NT2/D1 (cell line): Measurements from ENCODE around the gene FARP1.

Source experiments
- DNase-seq: peaks from one replicate; pipeline ENCODE4 v3.0.0-alpha.2; 2011; ENCODE audit warnings: low read depth, low spot score
- H3K27me3 ChIP-seq: 2 replicates; pipeline ENCODE4 v1.6.0; 2011; ENCODE audit warnings: mild to moderate bottlenecking; ENCODE audit not compliant: insufficient read length, insufficient read depth
- H3K36me3 ChIP-seq: 2 replicates; pipeline ENCODE4 v1.6.1; 2011; ENCODE audit warnings: mild to moderate bottlenecking, low read length, mixed read lengths; ENCODE audit not compliant: insufficient read depth, insufficient read length
- H3K4me1 ChIP-seq: 2 replicates; pipeline ENCODE4 v1.5.1; 2011; ENCODE audit not compliant: insufficient read depth, insufficient read length
- H3K4me3 ChIP-seq: 2 replicates; pipeline ENCODE4 v1.5.1; 2011; ENCODE audit warnings: low read depth; ENCODE audit not compliant: insufficient read length
- H3K9ac ChIP-seq: 2 replicates; pipeline ENCODE4 v1.6.0; 2011; ENCODE audit warnings: low read depth; ENCODE audit not compliant: insufficient read length
- H3K9me3 ChIP-seq: 2 replicates; pipeline ENCODE4 v1.5.1; 2011; ENCODE audit warnings: mild to moderate bottlenecking, low read length; ENCODE audit not compliant: insufficient read depth
- SUZ12 ChIP-seq: IDR thresholded peaks from 2 replicates; pipeline ENCODE4 v1.6.1; 2011; ENCODE audit not compliant: insufficient read length, insufficient read depth; ENCODE audit errors: extremely low read depth
- YY1 ChIP-seq: IDR thresholded peaks from 2 replicates; pipeline ENCODE4 v1.6.1; 2011; ENCODE audit not compliant: insufficient read length, insufficient read depth
- ZNF274 ChIP-seq: IDR thresholded peaks from 2 replicates; pipeline ENCODE4 v1.6.1; 2011; ENCODE audit warnings: mild to moderate bottlenecking, low read depth, low read length

The FARP1 gene

GRCh38 chr13:98142380-98143156 is at the start of gene FARP1:
FARP1 (plus strand) TSS chr13:98143094; CDS start chr13:98213243, 70,149 bp downstream.
- Histone ChIP-seq H3K36me3 (no peaks in the 10 kb centered on the region), H3K4me1 (peaks cover 4% of the 10 kb centered on the region), H3K9me3 (no peaks in the 10 kb centered on the region), H3K27me3 (peaks cover 19% of the 10 kb centered on the region), H3K9ac (peak within 1 kb of the TSS; percentile 80), H3K4me3 (peak within 1 kb of the TSS; percentile 57)
- TF ChIP-seq YY1 (no peak), ZNF274 (no peak), SUZ12 (no peak)
- DNase-seq, result no peak

GRCh38 chr13:98094678-98095266 is 48.1 kb upstream of the FARP1 start:
- no peaks in the 10 kb centered on the region for H3K36me3 ChIP-seq
- TF ChIP-seq ZNF274 (no peak), YY1 (no peak), SUZ12 (no peak)
- H3K27me3 ChIP-seq, result no peaks in the 10 kb centered on the region
- peaks cover 18% of the 10 kb centered on the region for H3K9me3 ChIP-seq
- H3K9ac ChIP-seq, result no peak overlapping the region
- no peak overlapping the region for H3K4me3 ChIP-seq
- no peaks in the 10 kb centered on the region for H3K4me1 ChIP-seq
- DNase-seq, result no peak

GRCh38 chr13:98096059-98096458 is 46.8 kb upstream of the FARP1 start:
- Histone ChIP-seq H3K9me3 (peaks cover 9% of the 10 kb centered on the region; the same call in 1 of the 2 replicates), H3K27me3 (no peaks in the 10 kb centered on the region), H3K4me3 (no peak overlapping the region), H3K36me3 (no peaks in the 10 kb centered on the region), H3K9ac (no peak overlapping the region), H3K4me1 (no peaks in the 10 kb centered on the region)
- DNase-seq, result no peak
- TF ChIP-seq ZNF274 (no peak), SUZ12 (no peak), YY1 (no peak)

- H3K4me1 ChIP-seq, result no peaks in the 10 kb centered on the region
- no peak overlapping the region for H3K9ac ChIP-seq
- H3K9me3 ChIP-seq, result peaks cover 4% of the 10 kb centered on the region; the same call in 1 of the 2 replicates
- H3K4me3 ChIP-seq, result no peak overlapping the region
- H3K27me3 ChIP-seq, result no peaks in the 10 kb centered on the region
- no peaks in the 10 kb centered on the region for H3K36me3 ChIP-seq
- DNase-seq, result peak; percentile 72
- no peak for TF ChIP-seq YY1
- no peak for TF ChIP-seq ZNF274
- no peak for TF ChIP-seq SUZ12
Measured at GRCh38 chr13:98097749-98098148, 45.1 kb upstream of the FARP1 start.

GRCh38 chr13:98098516-98098915 is 44.4 kb upstream of the FARP1 start:
- TF ChIP-seq SUZ12, result no peak
- no peak for TF ChIP-seq YY1
- no peak for TF ChIP-seq ZNF274
- no peak for DNase-seq
- H3K36me3 ChIP-seq, result no peaks in the 10 kb centered on the region
- H3K9ac ChIP-seq, result no peak overlapping the region
- H3K4me1 ChIP-seq, result no peaks in the 10 kb centered on the region
- no peaks in the 10 kb centered on the region for H3K27me3 ChIP-seq
- H3K4me3 ChIP-seq, result no peak overlapping the region
- H3K9me3 ChIP-seq, result no peaks in the 10 kb centered on the region

- no peak overlapping the region for H3K9ac ChIP-seq
- H3K9me3 ChIP-seq, result no peaks in the 10 kb centered on the region
- no peaks in the 10 kb centered on the region for H3K27me3 ChIP-seq
- no peaks in the 10 kb centered on the region for H3K36me3 ChIP-seq
- TF ChIP-seq ZNF274, result no peak
- TF ChIP-seq YY1, result no peak
- TF ChIP-seq SUZ12, result no peak
- H3K4me1 ChIP-seq, result no peaks in the 10 kb centered on the region
- DNase-seq, result no peak
- no peak overlapping the region for H3K4me3 ChIP-seq
Measured at GRCh38 chr13:98099627-98100026, 43.3 kb upstream of the FARP1 start.

GRCh38 chr13:98100481-98100880 is 42.4 kb upstream of the FARP1 start:
- no peak for DNase-seq
- no peaks in the 10 kb centered on the region for H3K27me3 ChIP-seq
- no peaks in the 10 kb centered on the region for H3K9me3 ChIP-seq
- no peaks in the 10 kb centered on the region for H3K4me1 ChIP-seq
- TF ChIP-seq SUZ12 (no peak), YY1 (no peak), ZNF274 (no peak)
- H3K4me3 ChIP-seq, result no peak overlapping the region
- no peak overlapping the region for H3K9ac ChIP-seq
- H3K36me3 ChIP-seq, result no peaks in the 10 kb centered on the region
